ENCODE measurements around the gene PHACTR2.

DNA sequence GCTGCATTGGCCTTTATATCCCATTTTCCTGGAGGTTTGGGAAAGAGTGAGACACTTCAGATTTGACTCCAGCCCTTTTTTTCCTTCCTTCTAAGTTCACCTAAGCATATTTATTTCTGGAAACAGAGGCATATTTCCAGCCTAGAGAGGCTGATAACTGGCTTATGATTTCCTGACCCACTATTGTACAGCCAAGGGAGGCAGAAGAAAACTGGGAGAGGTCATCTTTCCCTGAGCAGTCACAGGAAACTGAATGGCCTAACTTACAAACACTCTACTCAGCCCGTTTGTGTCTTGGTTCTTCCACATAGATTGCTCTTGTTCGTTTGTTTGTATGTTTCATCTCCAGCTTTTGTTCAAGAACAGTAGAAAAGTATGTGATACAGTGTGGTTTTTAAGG, 101.2 kb downstream of the PHACTR2 start:
- TF ChIP-seq ZFP41 (CRISPR knock-in tag; IDR thresholded peaks at IDR 0.05; ENCODE audit: borderline replicate concordance) (no peak), EP300 (IDR thresholded peaks at IDR 0.05; ENCODE audit: low read depth in 2 of 2, low read length in 2 of 2) (no peak), EP300 (CRISPR knock-in tag; IDR thresholded peaks at IDR 0.05; ENCODE audit: borderline replicate concordance) (no peak), NCOA5 (CRISPR knock-in tag; IDR thresholded peaks at IDR 0.05) (no peak)

All from HepG2 (cell line).